Sigmoid colon (tissue), 7 donors: Measurements from ENCODE around the gene CDC42BPG. TPM values are rescaled to one million over a fixed set of nuclear protein-coding genes. Genes with fewer than 3 reads are reported as not detected.
A peak's percentile ranks its signal among the peaks of the same experiment; 100 is the strongest.

ENCODE experiments used
- DNase-seq: peaks from one replicate; pipeline ENCODE4 v3.0.0-alpha.2; 2019
- H3K27ac ChIP-seq, 4 donors: fragments of 200-600 bp; sonication (generic); one replicate each; pipeline ENCODE4 v1.5.1; 2016 to 2019; ENCODE audit warnings: mild to moderate bottlenecking in 1 of 4
- H3K27me3 ChIP-seq, 3 donors: fragments of 200-600 bp; sonication (generic); one replicate each; pipeline ENCODE4 v1.5.1; 2019; ENCODE audit warnings: mild to moderate bottlenecking in 1 of 3
- H3K36me3 ChIP-seq, 4 donors: fragments of 200-600 bp; sonication (generic); one replicate each; pipeline ENCODE4 v1.5.1; 2016 to 2019
- H3K4me1 ChIP-seq, 4 donors: fragments of 200-600 bp; sonication (generic); one replicate each; pipeline ENCODE4 v1.5.1; 2017 to 2019
- H3K4me3 ChIP-seq, 4 donors: fragments of 200-600 bp; sonication (generic); one replicate each; pipeline ENCODE4 v1.5.1; 2017 to 2019; ENCODE audit warnings: mild to moderate bottlenecking in 2 of 4, moderate library complexity in 1 of 4
- H3K9me3 ChIP-seq, 4 donors: fragments of 200-600 bp in 3 of 4; sonication (generic) in 3 of 4; one replicate each; pipeline versions ENCODE4 v1.5.1 to v1.6.1; 2013 to 2019
- EP300 ChIP-seq, 4 donors: sonication (generic); formaldehyde crosslinking; IDR thresholded peaks; one replicate each; pipeline ENCODE4 v1.6.1; 2017; ENCODE audit warnings: antibody characterized with exemption in 4 of 4
- POLR2A ChIP-seq, 2 donors: fragments of 450-650 bp; IDR thresholded peaks; one replicate each; pipeline ENCODE4 v1.6.1; 2016; ENCODE audit warnings: antibody characterized with exemption in 2 of 2, mild to moderate bottlenecking in 2 of 2, moderate library complexity in 2 of 2
- POLR2AphosphoS5 ChIP-seq, 4 donors: sonication (generic); formaldehyde crosslinking; IDR thresholded peaks; one replicate each; pipeline ENCODE4 v1.6.1; 2017; ENCODE audit warnings: antibody characterized with exemption in 4 of 4
- WGBS, 2 donors: extraction: QIAGEN DNeasy Blood & Tissue Kit; methylation state at CpG; one replicate each; pipeline ENCODE4 v1.1.7; 2013; 5-methylcytosine and 5-hydroxymethylcytosine counted together
- intact Hi-C: fragments of 100-400 bp; cut with DNase I; formaldehyde crosslinking; loops from one replicate; pipeline ENCODE4 v1.15.1; 2023
- polyA plus RNA-seq, 3 donors: library from polyadenylated mRNA; stranded (reverse); fragments of 200-250 nt; gene quantifications; one replicate each; pipeline ENCODE4 v1.2.3, GENCODE V29; 2013
- total RNA-seq, 4 donors: library from RNA; depleted of rRNA; stranded (reverse); fragments of >200 nt; gene quantifications; one replicate each; pipeline ENCODE4 v1.1.0, GENCODE V29; 2016
- TF ChIP-seq, protein P1 (sequence below), 4 experiments: fragments of 450-650 bp in 3 of 4; fragments of 200-600 bp in 1 of 4; IDR thresholded peaks; one replicate each; pipeline ENCODE4 v1.5.1; 2016 to 2019; ENCODE audit warnings: antibody characterized with exemption in 4 of 4, mild to moderate bottlenecking in 3 of 4, moderate library complexity in 2 of 4
- donor health status: healthy with polysubstance abuse.
- donor health status: Bipolar disorder and iron deficiency.
- donor health status: healthy.

The CDC42BPG gene
- total and polyA plus RNA-seq, 7 donors, result 0.16 to 39.8 (median 10.3) TPM; not detected in 1

DNA sequence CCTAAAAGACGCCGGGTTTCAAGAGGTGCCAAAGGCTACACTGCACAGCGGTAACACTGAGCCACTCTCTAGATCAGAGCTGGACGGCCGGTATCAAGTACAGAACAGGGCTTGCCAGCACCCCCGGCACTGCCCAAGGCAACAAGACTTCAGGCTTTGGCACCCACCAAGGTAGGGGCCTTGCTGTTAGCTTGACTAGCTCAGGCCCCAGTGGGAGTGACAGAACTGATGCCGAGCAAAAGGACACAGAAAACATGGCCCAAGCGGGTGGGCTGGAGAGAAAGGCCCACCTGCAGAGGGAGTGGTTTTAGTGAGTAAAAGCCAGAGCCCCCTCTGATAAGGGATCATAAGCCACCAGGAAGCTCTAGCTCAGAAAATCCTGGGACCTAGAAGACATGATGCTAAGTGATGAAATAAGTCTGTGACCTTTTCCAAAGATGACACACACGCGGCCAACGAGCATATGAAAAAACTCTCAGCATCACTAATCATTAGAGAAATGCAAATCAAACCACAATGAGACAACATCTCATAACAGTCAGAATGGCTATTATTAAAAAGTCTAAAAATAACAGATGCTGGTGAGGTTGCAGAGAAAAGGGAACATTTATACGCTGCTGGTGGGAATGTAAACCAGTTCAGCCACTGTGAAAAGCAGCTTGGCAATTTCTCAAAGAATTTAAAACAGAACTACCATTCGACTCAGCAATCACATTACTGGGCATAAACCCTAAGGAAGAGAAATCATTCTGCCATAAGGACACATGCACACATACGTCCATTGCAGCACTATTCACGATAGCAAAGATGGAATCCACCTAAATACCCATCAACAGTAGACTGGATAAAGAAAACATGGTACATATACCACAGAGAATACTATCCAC is 21.1 kb upstream of the CDC42BPG start:
- Histone ChIP-seq H3K9me3 (no peaks in the 10 kb centered on the region), H3K27ac (peak overlapping the region; percentile 94 to 97 (median 97)), H3K27me3 (no peaks in the 10 kb centered on the region), H3K4me3 (peak overlapping the region in 2 of 4 donors; percentile 11 to 17), H3K4me1 (peaks cover 0 to 92% (median 85%) of the 10 kb centered on the region in 4 donors), H3K36me3 (peaks cover 0 to 4% (median 0%) of the 10 kb centered on the region in 4 donors)
- peak in 3 of 4 donors; percentile 38 to 54 (median 48) for TF ChIP-seq EP300 (IDR thresholded peaks at IDR 0.05)
- no peak for TF ChIP-seq POLR2A (IDR thresholded peaks at IDR 0.05)
- TF ChIP-seq, protein P1, sequence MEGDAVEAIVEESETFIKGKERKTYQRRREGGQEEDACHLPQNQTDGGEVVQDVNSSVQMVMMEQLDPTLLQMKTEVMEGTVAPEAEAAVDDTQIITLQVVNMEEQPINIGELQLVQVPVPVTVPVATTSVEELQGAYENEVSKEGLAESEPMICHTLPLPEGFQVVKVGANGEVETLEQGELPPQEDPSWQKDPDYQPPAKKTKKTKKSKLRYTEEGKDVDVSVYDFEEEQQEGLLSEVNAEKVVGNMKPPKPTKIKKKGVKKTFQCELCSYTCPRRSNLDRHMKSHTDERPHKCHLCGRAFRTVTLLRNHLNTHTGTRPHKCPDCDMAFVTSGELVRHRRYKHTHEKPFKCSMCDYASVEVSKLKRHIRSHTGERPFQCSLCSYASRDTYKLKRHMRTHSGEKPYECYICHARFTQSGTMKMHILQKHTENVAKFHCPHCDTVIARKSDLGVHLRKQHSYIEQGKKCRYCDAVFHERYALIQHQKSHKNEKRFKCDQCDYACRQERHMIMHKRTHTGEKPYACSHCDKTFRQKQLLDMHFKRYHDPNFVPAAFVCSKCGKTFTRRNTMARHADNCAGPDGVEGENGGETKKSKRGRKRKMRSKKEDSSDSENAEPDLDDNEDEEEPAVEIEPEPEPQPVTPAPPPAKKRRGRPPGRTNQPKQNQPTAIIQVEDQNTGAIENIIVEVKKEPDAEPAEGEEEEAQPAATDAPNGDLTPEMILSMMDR (IDR thresholded peaks at IDR 0.05), result peak in 1 of 4 experiments; percentile 7
- peak; percentile 36 to 66 (median 52) for TF ChIP-seq POLR2AphosphoS5 (IDR thresholded peaks at IDR 0.05)
- intact Hi-C loops, result no loop called here
- whole genome bisulfite sequencing, 2 donors, result 58 to 84% methylated on average over 15 of the region's 15 CpGs
- DNase-seq, result no peak

DNA sequence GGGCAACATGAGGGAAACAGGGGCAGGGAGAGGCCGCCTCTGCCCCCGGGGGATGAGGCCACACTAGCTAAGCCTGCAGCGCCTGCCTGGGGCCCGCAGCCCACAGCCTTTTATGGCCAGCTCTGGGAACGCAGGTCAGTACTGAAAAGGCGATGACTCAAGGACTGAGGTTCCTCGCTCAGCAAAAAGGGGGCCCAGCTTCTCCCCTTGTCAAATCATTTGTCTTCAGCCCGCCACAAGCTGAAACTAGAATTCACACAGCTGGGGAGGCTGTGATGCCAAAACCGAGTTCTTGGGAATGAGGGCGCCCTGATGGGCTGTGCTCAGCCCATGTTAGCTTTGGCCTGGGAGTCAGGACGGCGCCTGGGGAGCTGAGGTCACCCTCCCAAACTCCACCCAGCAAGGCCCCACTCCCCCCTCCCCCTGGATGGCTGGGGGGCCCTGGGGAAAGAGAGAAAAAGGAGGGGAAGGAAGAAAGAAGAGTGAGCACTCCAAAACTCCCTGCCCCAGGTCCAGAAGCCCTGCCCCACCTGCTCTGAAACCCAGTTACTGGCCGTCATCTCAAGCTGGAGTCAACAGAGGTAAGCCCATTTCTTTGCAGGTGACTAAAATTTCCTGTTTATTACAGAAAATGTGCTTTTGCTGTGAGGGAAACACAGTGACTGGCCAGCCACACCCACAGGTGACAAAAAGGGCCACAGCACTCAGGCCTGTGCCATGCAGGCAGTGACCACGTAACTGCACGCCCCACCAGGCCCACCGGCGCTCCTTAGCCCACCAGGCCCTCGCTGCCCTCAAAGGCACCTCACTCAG is 20.2 kb upstream of the CDC42BPG start:
- H3K9me3 ChIP-seq, result no peaks in the 10 kb centered on the region
- intact Hi-C loops, result loop anchor here (1.0 kb wide), 1 partner anchor 14 kb away; the partner anchor contains the start of gene EHD1
- H3K4me1 ChIP-seq, result peaks cover 0 to 92% (median 83%) of the 10 kb centered on the region in 4 donors
- H3K36me3 ChIP-seq, result peaks cover 0 to 7% (median 3%) of the 10 kb centered on the region in 4 donors
- 53 to 79% methylated on average over 18 of the region's 18 CpGs for whole genome bisulfite sequencing, 2 donors
- peak overlapping the region in 2 of 4 donors; percentile 11 to 17 for H3K4me3 ChIP-seq
- H3K27ac ChIP-seq, result peak overlapping the region; percentile 94 to 97 (median 97)
- peak; percentile 94 for DNase-seq
- no peaks in the 10 kb centered on the region for H3K27me3 ChIP-seq
- TF ChIP-seq EP300 (IDR thresholded peaks at IDR 0.05), result peak in 1 of 4 donors; percentile 29
- TF ChIP-seq POLR2AphosphoS5 (IDR thresholded peaks at IDR 0.05), result peak; percentile 25 to 76 (median 63)
- no peak for TF ChIP-seq POLR2A (IDR thresholded peaks at IDR 0.05)

DNA sequence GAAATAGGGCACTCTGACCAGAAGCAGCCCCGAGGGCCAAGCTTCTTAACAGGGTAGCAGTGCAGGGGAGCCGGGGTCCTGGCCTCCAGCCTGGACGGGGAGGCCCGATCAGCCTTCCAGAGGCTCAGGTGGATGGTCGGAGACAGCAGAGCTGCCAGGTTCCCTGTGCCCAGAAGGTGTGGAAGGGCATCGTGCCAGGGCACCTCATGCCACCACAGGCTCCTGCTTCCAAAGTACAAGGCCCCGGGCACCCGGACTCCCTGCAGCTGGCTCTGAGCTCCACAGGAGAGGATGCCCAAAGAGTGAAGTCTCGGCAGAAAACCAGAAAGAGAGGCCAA is 19.7 kb upstream of the CDC42BPG start:
- Histone ChIP-seq H3K36me3 (peaks cover 0 to 12% (median 9%) of the 10 kb centered on the region in 4 donors), H3K27me3 (no peaks in the 10 kb centered on the region), H3K4me1 (peaks cover 0 to 91% (median 81%) of the 10 kb centered on the region in 4 donors), H3K27ac (peak overlapping the region; percentile 94 to 97 (median 97)), H3K4me3 (peak overlapping the region in 1 of 4 donors; percentile 17), H3K9me3 (no peaks in the 10 kb centered on the region)
- no peak for DNase-seq
- TF ChIP-seq, protein P1 (IDR thresholded peaks at IDR 0.05), result no peak
- WGBS, 2 donors, result 55 to 69% methylated on average over 9 of the region's 9 CpGs
- intact Hi-C loops, result loop anchor here (1.0 kb wide), 1 partner anchor 14 kb away; the partner anchor contains the start of gene EHD1

DNA sequence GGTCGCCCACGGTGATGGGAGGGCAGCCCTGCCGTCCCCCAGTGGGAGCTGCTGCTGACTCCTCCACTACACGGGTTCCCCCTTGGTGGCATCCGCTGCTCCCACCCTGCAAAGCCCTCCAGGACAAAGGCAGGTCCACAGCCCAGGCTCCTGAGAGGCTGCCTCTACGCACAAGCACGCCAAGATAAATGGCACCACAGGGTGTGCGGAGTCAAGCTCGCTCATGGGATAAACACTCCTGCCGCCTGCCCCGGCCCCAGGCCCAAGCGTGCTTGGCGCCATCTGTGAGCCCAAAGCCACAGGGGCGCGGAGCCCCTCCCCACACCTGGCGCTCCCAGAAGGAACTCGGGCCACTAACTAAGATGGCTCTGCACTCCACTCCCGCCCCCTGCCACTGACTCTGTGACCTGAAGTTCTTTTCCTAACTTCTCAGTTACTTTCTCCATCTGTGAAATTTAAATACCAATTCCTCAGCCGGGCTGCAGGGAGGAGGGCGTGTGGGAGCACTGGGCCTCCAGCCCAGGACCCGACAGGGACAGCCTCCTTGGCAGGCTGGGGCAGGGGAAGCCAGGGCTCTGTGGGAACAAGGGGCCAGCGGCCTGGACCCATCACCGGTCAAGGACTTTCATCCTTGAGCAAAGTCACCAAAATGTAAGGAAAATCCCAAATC is 19.1 kb upstream of the CDC42BPG start:
- peak; percentile 81 for DNase-seq
- peak overlapping the region; percentile 94 to 97 (median 97) for H3K27ac ChIP-seq
- 76 to 89% methylated on average over 23 of the region's 23 CpGs for WGBS, 2 donors
- TF ChIP-seq EP300 (IDR thresholded peaks at IDR 0.05), result no peak
- no peak for TF ChIP-seq POLR2A (IDR thresholded peaks at IDR 0.05)
- H3K4me3 ChIP-seq, result peak overlapping the region in 1 of 4 donors; percentile 17
- intact Hi-C loops, result loop anchor here (1.0 kb wide), 1 partner anchor 15 kb away; the partner anchor contains the start of gene EHD1
- H3K36me3 ChIP-seq, result peaks cover 0 to 18% (median 14%) of the 10 kb centered on the region in 4 donors
- H3K4me1 ChIP-seq, result peaks cover 0 to 91% (median 81%) of the 10 kb centered on the region in 4 donors
- no peaks in the 10 kb centered on the region for H3K27me3 ChIP-seq
- no peaks in the 10 kb centered on the region for H3K9me3 ChIP-seq

DNA sequence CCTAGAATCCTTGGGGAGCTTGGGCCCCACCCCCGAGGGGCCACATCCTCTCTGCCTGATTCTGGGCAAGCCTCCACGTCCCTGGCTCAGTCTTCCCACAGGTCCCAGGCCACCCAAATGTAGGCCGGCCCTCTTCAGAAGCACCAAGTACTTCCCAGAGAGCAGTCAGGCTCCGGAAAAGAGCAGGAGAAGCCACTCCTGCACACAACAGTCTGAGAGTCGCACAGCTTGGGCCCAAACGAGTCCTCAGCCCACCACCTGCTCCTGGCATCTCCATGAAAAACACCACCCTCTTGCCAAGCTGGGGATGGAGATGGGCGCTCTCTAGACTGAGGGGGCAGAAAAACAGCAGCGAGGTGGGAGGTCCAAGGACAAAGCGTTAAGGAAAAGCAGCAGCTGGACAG is 18.5 kb upstream of the CDC42BPG start:
- no peaks in the 10 kb centered on the region for H3K27me3 ChIP-seq
- H3K36me3 ChIP-seq, result peaks cover 0 to 21% (median 17%) of the 10 kb centered on the region in 4 donors
- TF ChIP-seq POLR2A (IDR thresholded peaks at IDR 0.05) (no peak), POLR2AphosphoS5 (IDR thresholded peaks at IDR 0.05) (no peak), EP300 (IDR thresholded peaks at IDR 0.05) (no peak)
- TF ChIP-seq, protein P1 (IDR thresholded peaks at IDR 0.05), result no peak
- DNase-seq, result peak; percentile 73
- H3K4me3 ChIP-seq, result peak overlapping the region in 1 of 4 donors; percentile 17
- WGBS, 2 donors, result 68 to 74% methylated on average over 9 of the region's 9 CpGs
- H3K27ac ChIP-seq, result peak overlapping the region; percentile 94 to 97 (median 97)
- intact Hi-C loops, result no loop called here
- no peaks in the 10 kb centered on the region for H3K9me3 ChIP-seq
- H3K4me1 ChIP-seq, result peaks cover 0 to 89% (median 78%) of the 10 kb centered on the region in 4 donors
